GM18517 (cell line): ENCODE results near the gene TRIM27.
"Not testable (repeated sequence)": the region's sequence is repeated elsewhere in the genome, so short reads cannot be mapped to it uniquely, and the experiment has no call there.

ENCODE experiments used
- ATAC-seq: cut with Tn5 transposase; IDR thresholded peaks from one replicate; pipeline ENCODE4 v1.9.1; 2021; ENCODE audit warnings: mild to moderate bottlenecking, moderate library complexity; ENCODE audit not compliant: unreplicated experiment

Gene TRIM27

GRCh38 chr6:28865401-28866204 lies 58.2 kb downstream of the TRIM27 start:
- no peak for ATAC-seq

- ATAC-seq: no peak
Measured at GRCh38 chr6:28864326-28864923, 59.4 kb downstream of the TRIM27 start.

GRCh38 chr6:28863604-28864325 lies 60.0 kb downstream of the TRIM27 start:
- ATAC-seq: no peak

GRCh38 chr6:28862077-28862476 lies 61.7 kb downstream of the TRIM27 start:
- no peak for ATAC-seq

- ATAC-seq: no peak
Measured at GRCh38 chr6:28861339-28861738, 62.4 kb downstream of the TRIM27 start.

- no peak for ATAC-seq
Measured at GRCh38 chr6:28860581-28860980, 63.2 kb downstream of the TRIM27 start.

- no peak for ATAC-seq
Measured at GRCh38 chr6:28858963-28859362, 64.8 kb downstream of the TRIM27 start.

GRCh38 chr6:28856620-28857005 lies 67.2 kb downstream of the TRIM27 start:
- ATAC-seq: no peak

GRCh38 chr6:28854405-28854804 lies 69.4 kb downstream of the TRIM27 start:
- not testable (repeated sequence) for ATAC-seq
